Keratinocyte (primary cell): ENCODE results near the gene HCFC1R1. TPM values are rescaled to one million over a fixed set of nuclear protein-coding genes. Genes with fewer than 3 reads are reported as not detected.
A peak's percentile ranks its signal among the peaks of the same experiment; 100 is the strongest.

Experiments
- DNase-seq: peaks from one replicate; pipeline ENCODE4 v3.0.0-alpha.2; 2011; ENCODE audit warnings: low read depth, missing footprints, low spot score
- FAIRE-seq: peaks from 2 replicates; lab custom pipeline; 2011; peaks lifted over from hg19 to GRCh38; lab: Jason Lieb, UNC
- H2AFZ ChIP-seq: 2 replicates; pipeline ENCODE4 v1.6.0; 2012; ENCODE audit warnings: low read length, control low read depth, inconsistent platforms; ENCODE audit not compliant: control insufficient read depth
- H3K27ac ChIP-seq: 2 replicates; pipeline ENCODE4 v1.5.1; 2011; ENCODE audit warnings: low read length; ENCODE audit not compliant: control insufficient read depth, insufficient read depth
- H3K27me3 ChIP-seq: 3 replicates; pipeline ENCODE4 v1.6.0; 2011; ENCODE audit warnings: low read length; ENCODE audit not compliant: control insufficient read depth, insufficient read depth; ENCODE audit errors: extremely low read depth
- H3K36me3 ChIP-seq, 2 experiments: 2 replicates in 1 of 2; 3 replicates in 1 of 2; pipeline ENCODE4 v1.5.1; 2011; ENCODE audit warnings: low read length in 2 of 2, mild to moderate bottlenecking in 1 of 2; ENCODE audit not compliant: control insufficient read depth in 2 of 2, insufficient read depth in 2 of 2; ENCODE audit errors: extremely low read depth in 1 of 2
- H3K4me1 ChIP-seq: 3 replicates; pipeline ENCODE4 v1.5.1; 2011; ENCODE audit warnings: low read length; ENCODE audit not compliant: control insufficient read depth, insufficient read depth; ENCODE audit errors: extremely low read depth
- H3K4me2 ChIP-seq: 3 replicates; pipeline ENCODE4 v1.6.0; 2011; ENCODE audit warnings: low read depth, low read length; ENCODE audit not compliant: control insufficient read depth, insufficient read depth; ENCODE audit errors: extremely low read depth
- H3K4me3 ChIP-seq, 3 experiments: fragments of 200-600 bp in 1 of 3; sonication (generic) in 1 of 3; 2 replicates in 2 of 3; 3 replicates in 1 of 3; pipeline ENCODE4 v1.5.1; 2011 to 2016; ENCODE audit warnings: low read length in 3 of 3, mild to moderate bottlenecking in 3 of 3, control low read depth in 2 of 3, inconsistent platforms in 1 of 3, low read depth in 1 of 3, mixed read lengths in 1 of 3, mixed run types in 1 of 3, moderate library complexity in 1 of 3; ENCODE audit not compliant: control insufficient read depth in 2 of 3, insufficient read depth in 2 of 3; ENCODE audit errors: extremely low read depth in 1 of 3
- H3K79me2 ChIP-seq: 2 replicates; pipeline ENCODE4 v1.6.0; 2012; ENCODE audit warnings: low read length; ENCODE audit not compliant: control insufficient read depth, insufficient read depth
- H3K9ac ChIP-seq: 3 replicates; pipeline ENCODE4 v1.6.0; 2011; ENCODE audit warnings: low read length; ENCODE audit not compliant: control insufficient read depth, insufficient read depth; ENCODE audit errors: extremely low read depth
- H3K9me1 ChIP-seq: 3 replicates; pipeline ENCODE4 v1.6.0; 2011; ENCODE audit warnings: low read length; ENCODE audit not compliant: control insufficient read depth, insufficient read depth; ENCODE audit errors: extremely low read depth
- H3K9me3 ChIP-seq: 2 replicates; pipeline ENCODE4 v1.5.1; 2012; ENCODE audit warnings: low read depth, low read length; ENCODE audit not compliant: control insufficient read depth
- H4K20me1 ChIP-seq: 3 replicates; pipeline ENCODE4 v1.6.0; 2011; ENCODE audit warnings: low read length; ENCODE audit not compliant: control insufficient read depth, insufficient read depth; ENCODE audit errors: extremely low read depth
- CTCF ChIP-seq, 3 experiments: IDR thresholded peaks in 1 of 3; conservative IDR thresholded peaks in 1 of 3; optimal IDR thresholded peaks in 1 of 3; 2 replicates in 2 of 3; 3 replicates in 1 of 3; pipeline versions ENCODE3 to v1.5.1; 2011; ENCODE audit warnings: low read length in 3 of 3, mild to moderate bottlenecking in 3 of 3, moderate library complexity in 2 of 3, control low read depth in 1 of 3, inconsistent platforms in 1 of 3; ENCODE audit not compliant: insufficient read depth in 2 of 3; ENCODE audit errors: extremely low read depth in 1 of 3
- EZH2 ChIP-seq: IDR thresholded peaks from one replicate; pipeline ENCODE4 v1.6.1; 2012; ENCODE audit warnings: inconsistent platforms, mild to moderate bottlenecking, low read length, moderate library complexity
- dilution Hi-C: fragments of 300-500 bp; cut with MboI; formaldehyde crosslinking; loops from one replicate; pipeline ENCODE4 v1.7.0; 2020; ENCODE audit warnings: low sequenced_read_pairs; ENCODE audit not compliant: extremely low pct_ligation_motif_present
- polyA plus RNA-seq, 5 experiments: library from polyadenylated mRNA; depleted of rRNA in 3 of 5; stranded (reverse) in 3 of 5; stranded (forward) in 1 of 5; unstranded in 1 of 5; fragments of >200 nt; gene quantifications; 1 replicate in 1 of 5; 2 replicates in 3 of 5; 3 replicates in 1 of 5; pipeline versions ENCODE4 v1.2.1 to v1.2.3, GENCODE V29; 2011 to 2012; ENCODE audit warnings: missing spikeins in 2 of 5, low read depth in 1 of 5, low replicate concordance in 1 of 5

HCFC1R1 gene
- polyA plus RNA-seq, 1 donor (not counting 4 experiments of a cell fraction or from before 2014, with no cell fraction given): 13.0 TPM

GRCh38 chr16:3029491-3030221, 5.9 kb upstream of the HCFC1R1 start:
- peak overlapping the region; percentile 58 for H3K4me2 ChIP-seq
- H3K36me3 ChIP-seq: peaks cover 11 to 14% of the 10 kb centered on the region in 2 experiments
- DNase-seq: no peak

GRCh38 chr16:3028716-3029319, 5.1 kb upstream of the HCFC1R1 start:
- H3K27ac ChIP-seq: no peak overlapping the region
- peak overlapping the region; percentile 22 for H3K4me2 ChIP-seq
- DNase-seq (no peak), FAIRE-seq (no peak)
- H3K9me1 ChIP-seq: no peaks in the 10 kb centered on the region
- H3K79me2 ChIP-seq: no peaks in the 10 kb centered on the region
- dilution Hi-C loops: no loop called here
- no peaks in the 10 kb centered on the region for H4K20me1 ChIP-seq
- H3K9me3 ChIP-seq: no peaks in the 10 kb centered on the region
- no peak overlapping the region for H2AFZ ChIP-seq
- TF ChIP-seq EZH2 (no peak), CTCF (optimal IDR thresholded peaks at IDR 0.05 in 1 of 3, IDR thresholded peaks at IDR 0.05 in 1 of 3, conservative IDR thresholded peaks at IDR 0.05 in 1 of 3; ENCODE audit: extremely low read depth in 1 of 3, insufficient read depth in 2 of 3, low read length in 3 of 3) (no peak)
- H3K27me3 ChIP-seq: peaks cover 19% of the 10 kb centered on the region
- peaks cover 11 to 14% of the 10 kb centered on the region in 2 experiments for H3K36me3 ChIP-seq
- peaks cover 7% of the 10 kb centered on the region for H3K4me1 ChIP-seq
- H3K9ac ChIP-seq: no peak overlapping the region
- no peak overlapping the region for H3K4me3 ChIP-seq

More at GRCh38 chr16:3029491-3030221, 5.9 kb upstream of the HCFC1R1 start:
- peaks cover 7% of the 10 kb centered on the region for H3K4me1 ChIP-seq
- no peak overlapping the region for H3K4me3 ChIP-seq
- peak overlapping the region; percentile 22 for H2AFZ ChIP-seq
- H3K9ac ChIP-seq: no peak overlapping the region
- no peaks in the 10 kb centered on the region for H4K20me1 ChIP-seq
- no peak overlapping the region for H3K27ac ChIP-seq
- H3K9me1 ChIP-seq: no peaks in the 10 kb centered on the region
- TF ChIP-seq EZH2 (no peak), CTCF (optimal IDR thresholded peaks at IDR 0.05 in 1 of 3, IDR thresholded peaks at IDR 0.05 in 1 of 3, conservative IDR thresholded peaks at IDR 0.05 in 1 of 3; ENCODE audit: extremely low read depth in 1 of 3, insufficient read depth in 2 of 3, low read length in 3 of 3) (no peak)
- dilution Hi-C loops: no loop called here
- H3K79me2 ChIP-seq: no peaks in the 10 kb centered on the region
- FAIRE-seq: no peak
- no peaks in the 10 kb centered on the region for H3K9me3 ChIP-seq
- peaks cover 19% of the 10 kb centered on the region for H3K27me3 ChIP-seq
